NCI-H1436 treated with DMSO at 0.1 percent for 48 hours (cell line): ENCODE results near the gene NME9.

Source experiments
- DNase-seq: peaks from one replicate; lab custom pipeline; 2025; lab: John Stamatoyannopoulos, UW

NME9 gene

DNA sequence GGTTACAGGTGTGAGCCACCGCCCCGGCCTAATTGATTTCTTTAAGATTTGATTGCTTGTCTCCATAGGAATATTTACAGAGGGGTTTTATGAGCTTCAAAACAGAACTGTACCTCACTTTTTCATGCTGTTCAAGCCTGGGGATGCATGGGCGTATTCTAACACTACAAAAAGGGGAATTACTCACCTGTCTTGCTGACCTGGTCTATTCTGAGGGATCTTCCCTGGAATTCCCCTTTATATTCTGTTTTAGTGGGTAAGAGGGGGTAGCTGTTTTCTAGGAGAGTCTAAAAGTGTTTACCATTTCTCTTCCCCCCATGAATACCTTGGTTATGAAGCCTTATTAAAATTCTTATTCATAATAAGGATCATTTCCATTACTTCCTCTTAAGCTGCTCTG lies 48.1 kb downstream of the NME9 start:
- DNase-seq, result no peak

DNA sequence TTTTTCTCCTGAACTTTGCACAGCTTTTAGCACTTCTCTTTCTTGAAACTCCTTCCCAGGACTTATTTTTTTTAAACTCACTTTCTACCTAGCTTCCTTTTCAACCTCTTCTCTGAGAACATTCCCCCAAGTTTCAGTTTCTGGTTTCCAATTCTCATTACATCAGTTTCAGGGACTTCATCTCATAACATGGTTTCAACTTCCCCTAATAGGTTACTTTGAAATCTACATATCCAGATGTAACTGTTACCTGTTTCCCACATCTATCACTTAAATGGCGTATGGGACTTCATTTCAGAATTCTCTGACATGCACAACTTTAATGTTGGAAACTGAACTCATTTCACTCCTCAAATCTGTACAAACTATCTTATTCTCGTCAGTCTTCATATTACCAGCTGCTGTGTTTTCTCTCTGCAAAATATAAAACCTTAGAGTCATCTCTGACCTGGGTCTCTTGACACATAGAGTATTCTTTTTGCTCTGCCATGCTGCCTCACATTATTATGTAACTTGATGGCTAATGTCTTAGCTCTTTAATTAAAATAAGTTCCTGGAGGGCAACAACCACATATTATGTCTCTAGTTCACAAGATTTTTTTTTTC lies 58.4 kb downstream of the NME9 start:
- no peak for DNase-seq

DNA sequence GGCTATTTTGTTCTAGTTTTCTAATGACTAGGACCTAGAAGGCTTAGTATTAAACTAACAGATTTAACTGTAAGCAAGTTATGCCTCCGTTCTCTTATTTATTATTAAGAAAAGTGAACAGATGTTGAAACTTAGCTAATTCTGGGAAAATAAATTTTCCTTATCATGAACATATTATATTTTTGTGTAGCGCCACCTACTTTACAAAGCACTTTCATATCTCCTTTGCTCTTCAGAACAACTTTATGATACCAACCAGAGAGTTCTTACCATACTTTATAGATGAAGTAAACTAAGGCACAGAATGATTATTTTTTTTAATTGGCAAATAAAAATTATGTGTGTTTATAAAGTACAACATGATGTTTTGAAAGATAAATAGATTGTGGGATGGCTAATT lies 59.4 kb downstream of the NME9 start:
- DNase-seq, result no peak

DNA sequence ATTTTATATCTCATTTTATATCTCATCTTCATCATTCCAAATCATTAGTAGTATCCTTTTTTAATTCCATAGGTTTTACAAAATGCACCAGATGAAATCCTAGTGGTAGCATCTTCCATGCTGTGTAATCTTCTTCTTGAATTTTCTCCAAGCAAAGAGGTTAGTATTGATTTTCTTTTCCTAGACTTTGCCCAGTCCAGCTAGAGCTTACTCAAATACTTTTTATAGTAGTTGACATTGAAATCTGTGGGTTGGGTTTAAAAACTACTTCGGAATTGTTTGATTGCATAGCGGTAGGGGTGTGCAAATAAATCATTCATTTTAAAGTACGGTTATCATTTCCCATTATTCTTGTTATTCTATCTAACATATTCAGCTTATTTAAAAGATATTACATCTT lies 62.6 kb downstream of the NME9 start:
- DNase-seq, result no peak

DNA sequence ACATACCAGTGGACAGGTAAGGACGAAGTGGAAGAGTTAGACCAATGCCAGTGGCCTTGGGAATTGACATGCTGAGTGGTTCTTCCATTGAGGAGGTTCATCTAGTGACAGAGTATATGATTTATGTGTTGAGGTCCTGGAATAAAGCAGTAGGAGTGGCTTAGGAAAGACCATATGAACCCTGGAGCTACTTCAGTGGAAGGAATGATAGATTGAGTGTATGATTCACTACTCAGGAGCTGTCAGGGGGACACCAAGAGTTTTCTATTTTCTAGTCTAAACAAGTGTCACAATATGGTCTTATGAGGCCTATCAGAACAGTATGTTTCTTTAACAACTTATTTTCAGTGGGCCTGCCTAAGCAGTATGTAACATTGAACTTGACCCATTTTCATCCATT lies 63.9 kb downstream of the NME9 start:
- DNase-seq, result no peak

DNA sequence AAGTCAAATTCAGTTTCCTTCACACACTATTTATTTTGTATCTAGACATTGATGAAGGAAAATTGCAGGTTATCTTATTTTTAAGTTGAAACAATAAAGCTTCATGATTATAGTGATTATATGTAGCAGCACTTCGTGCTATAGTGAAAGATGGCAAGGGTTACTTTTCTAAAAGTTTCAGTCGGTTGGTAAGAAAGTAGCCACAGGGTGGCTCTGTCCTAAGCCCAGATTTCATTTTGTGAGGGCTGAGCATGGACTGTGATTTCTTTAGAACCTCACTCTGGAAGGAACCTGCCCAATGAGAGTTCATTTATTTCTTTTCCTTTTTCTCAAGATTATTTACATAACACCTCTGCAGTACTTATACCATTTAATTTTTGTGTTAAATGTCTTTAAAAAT lies 66.5 kb downstream of the NME9 start:
- no peak for DNase-seq

DNA sequence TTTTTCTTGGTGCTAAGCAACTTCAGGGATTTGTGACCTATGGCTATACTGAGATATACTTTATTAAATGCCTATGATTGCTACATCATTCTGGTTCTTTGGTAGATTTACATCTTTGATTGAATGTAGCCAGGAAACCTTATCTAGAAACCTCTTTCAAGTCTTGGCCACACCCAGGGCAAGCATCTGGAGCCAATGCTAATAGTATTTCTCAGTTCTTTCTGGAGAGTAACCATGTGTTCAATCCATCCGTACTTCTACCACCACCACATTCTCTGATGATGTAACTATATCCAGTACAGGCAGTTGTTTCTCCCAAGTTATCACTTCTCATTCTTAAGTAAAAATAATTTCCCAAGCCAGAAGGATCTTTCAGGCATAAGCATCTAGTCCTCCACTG lies 69.0 kb downstream of the NME9 start:
- DNase-seq, result no peak

DNA sequence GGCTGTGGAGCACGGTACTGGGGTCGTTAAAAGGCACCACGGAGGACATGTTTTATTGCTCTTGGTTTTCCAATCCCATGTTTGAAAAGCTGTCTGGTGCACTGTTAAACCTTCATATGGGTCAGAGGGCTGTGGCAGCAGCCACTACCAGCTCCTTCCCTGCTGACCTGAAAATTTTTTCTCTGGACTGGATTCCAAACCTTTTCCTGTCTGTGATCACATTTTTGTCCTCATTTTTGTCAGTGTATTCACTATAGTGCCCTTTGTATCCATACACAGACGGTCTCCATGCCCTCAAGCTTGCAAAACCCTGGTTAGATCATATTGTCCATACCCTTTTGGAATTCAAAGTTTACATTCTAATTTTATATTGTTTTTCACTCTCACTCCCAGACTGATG lies 70.5 kb downstream of the NME9 start:
- DNase-seq, result no peak

DNA sequence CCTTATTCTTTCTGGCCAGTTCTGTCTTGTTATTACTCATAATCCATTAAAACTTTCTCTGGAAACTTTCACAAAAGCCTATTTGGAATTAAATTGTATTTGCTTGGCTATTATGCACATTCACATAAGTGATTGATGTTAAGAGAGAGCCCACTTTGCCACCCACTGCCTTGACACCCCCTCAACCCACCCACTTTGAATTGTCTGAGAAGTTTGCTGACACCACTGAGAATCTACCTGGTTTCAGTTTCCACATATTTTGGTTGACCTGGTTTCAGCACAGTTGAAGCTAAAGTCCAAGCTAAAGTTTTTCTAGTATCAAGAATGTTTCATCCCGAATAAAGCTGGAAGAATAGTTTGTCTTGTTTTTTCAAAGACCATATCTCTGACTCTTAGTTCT lies 71.7 kb downstream of the NME9 start:
- no peak for DNase-seq

DNA sequence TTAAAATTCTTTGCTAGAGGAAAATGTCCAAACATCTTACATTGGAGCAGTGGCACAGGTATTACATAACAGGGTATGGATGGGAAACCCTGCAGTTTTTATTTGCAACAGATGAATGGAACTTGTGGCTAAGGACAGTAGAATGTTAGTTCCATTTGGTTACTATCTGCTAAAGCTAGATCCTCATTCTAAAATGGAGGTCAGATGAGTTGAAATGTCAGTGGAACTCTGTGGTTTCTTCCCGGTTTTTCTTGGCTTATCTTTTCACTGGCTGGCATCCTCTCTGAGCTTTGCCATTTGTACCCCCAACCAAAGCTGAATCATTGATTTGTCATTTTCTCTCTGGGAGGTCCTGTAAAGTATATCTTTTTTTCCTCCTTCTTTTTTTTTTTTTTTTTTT lies 73.6 kb downstream of the NME9 start:
- no peak for DNase-seq

DNA sequence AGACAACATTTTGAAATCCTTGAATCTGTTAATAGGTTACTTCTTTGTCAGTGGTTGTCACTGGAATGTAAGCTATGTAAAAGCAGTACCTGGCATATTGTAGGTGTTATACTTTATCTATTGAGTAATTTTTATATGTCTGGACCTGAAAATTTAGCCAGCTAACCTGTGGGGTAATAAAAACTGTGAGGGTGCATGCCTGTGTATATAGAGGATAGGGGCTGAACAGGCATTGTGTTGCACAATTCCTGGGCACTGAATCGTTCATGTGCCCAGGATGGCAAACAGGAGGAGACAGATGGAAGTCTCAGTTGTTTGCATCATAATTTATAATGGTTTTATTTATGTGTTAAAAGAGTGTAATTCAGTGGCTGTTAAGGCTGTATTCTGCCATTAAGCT lies 75.4 kb downstream of the NME9 start:
- no peak for DNase-seq

DNA sequence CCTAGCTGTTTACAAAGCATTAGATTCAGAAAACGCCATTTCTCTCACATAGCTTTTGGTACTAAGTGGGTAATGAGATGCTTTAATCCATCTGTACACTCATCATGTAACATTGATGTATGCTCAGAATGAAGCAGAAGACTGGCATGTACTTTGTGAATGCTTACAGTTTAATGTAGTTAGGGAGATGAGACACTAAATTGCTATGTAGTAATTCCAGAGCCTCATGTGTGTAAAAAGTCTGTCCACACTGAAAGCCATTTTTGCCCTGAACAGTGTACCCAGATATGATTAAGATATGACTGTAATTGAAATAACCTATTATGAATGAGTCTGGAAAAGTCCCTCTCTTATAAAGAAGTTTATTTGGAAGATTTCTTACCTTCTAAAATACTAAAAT lies 76.0 kb downstream of the NME9 start:
- no peak for DNase-seq
